NCI-H2029 treated with DMSO at 0.1 percent for 48 hours (cell line): ENCODE results near the gene SUMO4.
"Not testable (repeated sequence)": the region's sequence is repeated elsewhere in the genome, so short reads cannot be mapped to it uniquely, and the experiment has no call there.

Source experiments
- DNase-seq: peaks from one replicate; lab custom pipeline; 2025; lab: John Stamatoyannopoulos, UW

Gene SUMO4

GRCh38 chr6:149431905-149432775 is 32.1 kb downstream of the SUMO4 start:
- DNase-seq, result peak; percentile 17

GRCh38 chr6:149433405-149433804 is 33.3 kb downstream of the SUMO4 start:
- no peak for DNase-seq

- DNase-seq, result no peak
Observed at GRCh38 chr6:149433881-149434280, 33.8 kb downstream of the SUMO4 start.

- DNase-seq, result no peak
Observed at GRCh38 chr6:149435919-149436586, 36.0 kb downstream of the SUMO4 start.

- DNase-seq, result no peak
Observed at GRCh38 chr6:149436647-149437046, 36.6 kb downstream of the SUMO4 start.

GRCh38 chr6:149437212-149437611 is 37.1 kb downstream of the SUMO4 start:
- DNase-seq, result no peak

- no peak for DNase-seq
Observed at GRCh38 chr6:149438855-149439254, 38.8 kb downstream of the SUMO4 start.

GRCh38 chr6:149439626-149440025 is 39.6 kb downstream of the SUMO4 start:
- no peak for DNase-seq

GRCh38 chr6:149440735-149441671 is 40.9 kb downstream of the SUMO4 start:
- no peak for DNase-seq

GRCh38 chr6:149441740-149442139 is 41.7 kb downstream of the SUMO4 start:
- no peak for DNase-seq

GRCh38 chr6:149443411-149444181 is 43.5 kb downstream of the SUMO4 start:
- no peak for DNase-seq

- not testable (repeated sequence) for DNase-seq
Observed at GRCh38 chr6:149444360-149445094, 44.5 kb downstream of the SUMO4 start.

- DNase-seq, result no peak
Observed at GRCh38 chr6:149445095-149445466, 45.0 kb downstream of the SUMO4 start.

GRCh38 chr6:149445573-149445972 is 45.5 kb downstream of the SUMO4 start:
- no peak for DNase-seq

- DNase-seq, result no peak
Observed at GRCh38 chr6:149446791-149447376, 46.8 kb downstream of the SUMO4 start.

- no peak for DNase-seq
Observed at GRCh38 chr6:149448821-149449453, 48.9 kb downstream of the SUMO4 start.

- DNase-seq, result no peak
Observed at GRCh38 chr6:149449831-149450678, 50.0 kb downstream of the SUMO4 start.
